Stomach (tissue), 9 donors: ENCODE measurements around the gene EWSR1. TPM values are rescaled to one million over a fixed set of nuclear protein-coding genes. Genes with fewer than 3 reads are reported as not detected.

ENCODE experiments used
- DNase-seq, 2 donors: peaks; one replicate each; pipeline versions ENCODE4 v3.0.0 to v3.0.0-alpha.2; 2013 to 2019
- H3K27ac ChIP-seq, 5 donors: fragments of 200-600 bp in 4 of 5; sonication (generic) in 4 of 5; one replicate each; pipeline ENCODE4 v1.5.1; 2013 to 2019; ENCODE audit warnings: mild to moderate bottlenecking in 1 of 5, moderate library complexity in 1 of 5
- H3K27me3 ChIP-seq, 3 donors: fragments of 200-600 bp; sonication (generic); one replicate each; pipeline ENCODE4 v1.5.1; 2017 to 2019; ENCODE audit warnings: mixed run types in 1 of 3
- H3K36me3 ChIP-seq, 4 donors: fragments of 200-600 bp; sonication (generic); 1 replicate in 3 of 4; 2 replicates in 1 of 4; pipeline ENCODE4 v1.5.1; 2016 to 2019
- H3K4me1 ChIP-seq, 4 donors: fragments of 200-600 bp; sonication (generic); one replicate each; pipeline ENCODE4 v1.5.1; 2016 to 2019
- H3K4me3 ChIP-seq, 4 donors: fragments of 200-600 bp; sonication (generic) in 3 of 4; one replicate each; pipeline ENCODE4 v1.5.1; 2016 to 2019; ENCODE audit warnings: mild to moderate bottlenecking in 1 of 4
- H3K9me3 ChIP-seq, 4 donors: fragments of 200-600 bp; sonication (generic); one replicate each; pipeline ENCODE4 v1.5.1; 2016 to 2019
- EP300 ChIP-seq: sonication (generic); formaldehyde crosslinking; IDR thresholded peaks from one replicate; pipeline ENCODE4 v1.6.1; 2017; ENCODE audit warnings: antibody characterized with exemption
- POLR2A ChIP-seq, 4 donors: fragments of 450-650 bp; IDR thresholded peaks; one replicate each; pipeline ENCODE4 v1.6.1; 2016; ENCODE audit warnings: antibody characterized with exemption in 4 of 4, control low read depth in 2 of 4, mild to moderate bottlenecking in 1 of 4, moderate library complexity in 1 of 4
- POLR2AphosphoS5 ChIP-seq, 3 donors: sonication (generic); formaldehyde crosslinking; IDR thresholded peaks; one replicate each; pipeline ENCODE4 v1.6.1; 2016; ENCODE audit warnings: antibody characterized with exemption in 3 of 3
- WGBS, 5 donors: extraction: QIAGEN DNeasy Blood & Tissue Kit in 3 of 5; methylation state at CpG; one replicate each; pipeline versions ENCODE4 v1.1.5 to v1.1.7; 2013 to 2018; 5-methylcytosine and 5-hydroxymethylcytosine counted together
- intact Hi-C: fragments of 100-400 bp; cut with DNase I; formaldehyde crosslinking; loops from one replicate; pipeline ENCODE4 v1.15.1; 2023; ENCODE audit warnings: low total_unique reads
- polyA plus RNA-seq, 3 donors: library from polyadenylated mRNA; stranded (reverse); fragments of 200-250 nt; gene quantifications; one replicate each; pipeline ENCODE4 v1.2.3, GENCODE V29; 2013
- total RNA-seq, 5 donors: library from RNA; depleted of rRNA; stranded (reverse); fragments of >200 nt; gene quantifications; one replicate each; pipeline versions ENCODE4 v1.1.0 to v1.2.3, GENCODE V29; 2014 to 2016
- TF ChIP-seq, protein P1 (sequence below), 7 experiments: fragments of 450-650 bp in 4 of 7; fragments of 200-600 bp in 3 of 7; sonication (generic) in 3 of 7; IDR thresholded peaks; one replicate each; pipeline ENCODE4 v1.5.1; 2016 to 2019; ENCODE audit warnings: antibody characterized with exemption in 7 of 7, control low read depth in 2 of 7, mild to moderate bottlenecking in 1 of 7
- donor health status: healthy with polysubstance abuse.
- donor health status: Bipolar disorder and iron deficiency.
- donor health status: healthy.

The EWSR1 gene
- total and polyA plus RNA-seq, 8 donors: 97.7 to 376 (median 161) TPM

DNA sequence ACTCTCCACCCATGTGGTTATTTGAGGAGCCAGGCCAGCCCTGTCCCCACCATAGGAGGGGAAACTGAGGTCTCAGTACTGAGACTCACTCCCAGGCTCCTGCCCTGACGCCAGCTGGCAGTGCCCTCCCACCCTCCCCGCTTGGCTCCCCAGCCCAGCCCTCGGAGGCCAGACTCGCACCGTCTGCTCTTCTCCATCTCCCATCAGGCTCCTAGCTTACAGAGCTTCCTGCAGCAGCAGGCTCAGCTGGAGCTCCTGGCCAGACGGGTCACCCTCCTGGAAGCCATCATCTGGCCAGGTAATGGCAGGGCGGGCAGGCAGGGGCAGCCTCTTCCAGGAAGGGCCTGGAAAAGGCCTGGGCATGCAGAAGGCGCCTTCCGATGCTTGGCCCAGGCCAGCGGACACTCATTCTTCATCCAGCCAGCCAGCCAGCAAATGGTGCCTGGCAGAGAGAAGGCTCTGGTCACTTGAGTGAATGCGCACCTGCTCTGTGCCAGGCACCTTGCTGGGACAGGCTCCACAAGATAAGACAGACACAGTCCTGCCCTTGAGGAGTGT, 12.9 kb upstream of the EWSR1 start:
- 86 to 100% (median 95%) methylated on average over 2 to 11 of the region's 11 CpGs for WGBS, 5 donors
- intact Hi-C loops: loop anchor here (10.0 kb wide), 2 partner anchors 190 to 400 kb away; partner anchors contain the start of gene C22orf31

DNA sequence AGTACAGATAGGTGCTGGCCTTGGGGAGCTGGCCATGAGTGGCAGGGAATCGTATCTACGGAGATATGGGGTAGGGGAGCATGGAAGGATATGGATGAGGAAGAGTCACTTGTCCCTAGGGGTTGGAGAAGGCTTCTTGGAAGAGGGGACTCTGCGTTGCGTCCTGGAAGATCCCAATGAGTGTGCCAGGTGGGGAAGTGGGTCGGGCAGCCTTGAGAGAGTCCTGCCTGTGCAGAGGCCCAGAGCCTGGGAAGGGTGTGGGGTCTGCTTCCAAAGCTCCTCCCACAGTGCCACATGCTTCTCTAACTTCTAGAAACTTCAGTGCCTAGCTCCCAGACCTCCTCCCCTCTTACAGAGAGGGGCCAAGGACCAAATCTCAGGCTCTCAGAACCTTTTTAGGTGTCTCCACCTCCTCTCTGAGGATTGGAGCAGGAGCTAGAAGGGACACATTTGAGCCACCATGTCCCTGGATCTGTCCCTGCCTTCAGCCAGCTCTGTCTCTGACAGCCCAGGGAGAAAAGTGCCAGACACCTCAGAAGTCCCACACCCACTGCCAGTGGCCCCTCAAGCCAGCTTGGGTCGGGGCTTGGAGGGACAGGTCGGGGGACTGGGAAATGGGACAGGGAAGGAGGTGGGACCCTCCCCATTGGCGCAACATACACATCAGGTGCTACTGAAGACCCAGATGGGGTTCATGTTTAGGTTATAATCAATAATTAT, 11.3 kb upstream of the EWSR1 start:
- Histone ChIP-seq H3K9me3 (no peaks in the 10 kb centered on the region), H3K27me3 (no peaks in the 10 kb centered on the region), H3K4me1 (no peaks in the 10 kb centered on the region), H3K4me3 (no peak overlapping the region), H3K36me3 (peaks cover 0 to 23% (median 19%) of the 10 kb centered on the region in 4 donors), H3K27ac (no peak overlapping the region)
- intact Hi-C loops: loop anchor here (10.0 kb wide), 2 partner anchors 192 to 402 kb away; partner anchors contain the start of gene C22orf31
- DNase-seq: no peak
- TF ChIP-seq EP300 (no peak), POLR2A (IDR thresholded peaks at IDR 0.05) (no peak), POLR2AphosphoS5 (IDR thresholded peaks at IDR 0.05) (no peak)
- TF ChIP-seq, protein P1, sequence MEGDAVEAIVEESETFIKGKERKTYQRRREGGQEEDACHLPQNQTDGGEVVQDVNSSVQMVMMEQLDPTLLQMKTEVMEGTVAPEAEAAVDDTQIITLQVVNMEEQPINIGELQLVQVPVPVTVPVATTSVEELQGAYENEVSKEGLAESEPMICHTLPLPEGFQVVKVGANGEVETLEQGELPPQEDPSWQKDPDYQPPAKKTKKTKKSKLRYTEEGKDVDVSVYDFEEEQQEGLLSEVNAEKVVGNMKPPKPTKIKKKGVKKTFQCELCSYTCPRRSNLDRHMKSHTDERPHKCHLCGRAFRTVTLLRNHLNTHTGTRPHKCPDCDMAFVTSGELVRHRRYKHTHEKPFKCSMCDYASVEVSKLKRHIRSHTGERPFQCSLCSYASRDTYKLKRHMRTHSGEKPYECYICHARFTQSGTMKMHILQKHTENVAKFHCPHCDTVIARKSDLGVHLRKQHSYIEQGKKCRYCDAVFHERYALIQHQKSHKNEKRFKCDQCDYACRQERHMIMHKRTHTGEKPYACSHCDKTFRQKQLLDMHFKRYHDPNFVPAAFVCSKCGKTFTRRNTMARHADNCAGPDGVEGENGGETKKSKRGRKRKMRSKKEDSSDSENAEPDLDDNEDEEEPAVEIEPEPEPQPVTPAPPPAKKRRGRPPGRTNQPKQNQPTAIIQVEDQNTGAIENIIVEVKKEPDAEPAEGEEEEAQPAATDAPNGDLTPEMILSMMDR (IDR thresholded peaks at IDR 0.05): no peak
- 83 to 93% (median 92%) methylated on average over 8 of the region's 8 CpGs for WGBS, 5 donors

More for the DNA sequence above, 12.9 kb upstream of the EWSR1 start:
- Histone ChIP-seq H3K36me3 (peaks cover 0 to 14% (median 11%) of the 10 kb centered on the region in 4 donors), H3K9me3 (no peaks in the 10 kb centered on the region), H3K27me3 (no peaks in the 10 kb centered on the region), H3K27ac (no peak overlapping the region), H3K4me1 (no peaks in the 10 kb centered on the region), H3K4me3 (no peak overlapping the region)
- TF ChIP-seq, protein P1 (IDR thresholded peaks at IDR 0.05): no peak
- TF ChIP-seq POLR2AphosphoS5 (IDR thresholded peaks at IDR 0.05) (no peak), POLR2A (IDR thresholded peaks at IDR 0.05) (no peak), EP300 (no peak)
- DNase-seq: no peak

DNA sequence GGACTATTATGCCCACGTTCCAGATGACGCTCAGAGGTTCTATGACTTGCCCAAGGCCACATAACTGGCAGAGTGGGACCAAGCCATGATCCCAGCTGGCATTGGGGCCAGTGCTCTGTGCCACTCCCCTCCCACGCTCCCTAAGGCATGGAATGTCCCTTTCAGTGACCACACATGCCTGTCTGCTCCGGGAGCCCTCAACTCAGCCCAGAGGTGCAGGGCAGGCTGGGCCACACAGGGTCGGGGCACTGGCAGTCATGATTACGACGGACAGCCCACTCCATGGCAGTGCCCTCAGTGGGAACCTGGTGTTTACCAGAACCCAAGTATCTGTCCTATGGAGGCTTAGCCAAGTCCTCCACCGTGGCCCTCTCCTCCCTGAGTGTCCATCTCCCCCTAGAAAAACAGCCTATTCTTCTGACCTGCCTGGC, 10.3 kb upstream of the EWSR1 start:
- TF ChIP-seq EP300 (no peak), POLR2AphosphoS5 (IDR thresholded peaks at IDR 0.05) (no peak), POLR2A (IDR thresholded peaks at IDR 0.05) (no peak)
- TF ChIP-seq, protein P1 (IDR thresholded peaks at IDR 0.05): no peak
- WGBS, 5 donors: 71 to 78% (median 75%) methylated on average over 2 to 8 of the region's 8 CpGs
- Histone ChIP-seq H3K9me3 (no peaks in the 10 kb centered on the region), H3K4me3 (no peak overlapping the region), H3K27ac (no peak overlapping the region), H3K27me3 (no peaks in the 10 kb centered on the region), H3K4me1 (no peaks in the 10 kb centered on the region), H3K36me3 (peaks cover 0 to 23% (median 19%) of the 10 kb centered on the region in 4 donors)
- intact Hi-C loops: loop anchor here (10.0 kb wide), 2 partner anchors 193 to 403 kb away; partner anchors contain the start of gene C22orf31
- DNase-seq: no peak

DNA sequence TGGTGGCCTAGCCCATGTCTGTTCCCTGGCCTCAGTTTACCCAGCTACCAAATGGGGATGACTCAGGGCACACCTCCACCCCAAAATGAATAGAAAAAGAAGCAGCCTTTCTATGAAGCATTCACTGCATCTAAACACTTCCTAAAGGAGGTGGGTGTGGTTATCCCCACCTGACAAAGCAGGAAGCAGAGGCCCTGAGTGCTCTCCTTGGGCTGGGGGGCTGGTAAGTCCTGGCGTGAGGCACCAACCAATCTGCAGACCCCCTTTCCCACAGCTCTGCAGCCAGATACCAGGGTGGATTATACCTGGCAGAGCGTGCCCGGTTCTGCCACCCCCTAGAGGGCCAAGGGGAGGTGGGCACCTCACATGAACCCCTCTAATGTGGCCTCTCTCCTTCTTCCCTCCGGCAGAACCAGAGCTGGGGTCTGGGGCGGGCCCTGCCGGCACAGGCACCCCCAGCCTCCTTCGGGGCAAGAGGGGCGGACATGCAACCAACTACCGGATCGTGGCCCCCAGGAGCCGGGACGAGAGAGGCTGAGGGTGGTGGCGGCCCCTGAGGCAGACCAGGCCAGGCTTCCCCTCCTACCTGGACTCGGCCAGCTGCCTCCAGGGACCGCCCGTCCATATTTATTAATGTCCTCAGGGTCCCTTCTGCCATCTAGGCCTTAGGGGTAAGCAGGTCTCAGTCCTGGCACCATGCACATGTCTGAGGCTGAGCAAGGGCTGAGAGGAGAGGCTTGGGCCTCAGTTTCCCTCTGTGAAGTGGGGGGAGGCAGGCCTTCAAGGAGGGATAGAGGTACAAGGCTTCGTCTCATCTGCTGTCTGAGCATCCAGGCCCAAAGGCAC, 9.4 kb upstream of the EWSR1 start:
- WGBS, 5 donors: 89 to 95% (median 93%) methylated on average over 3 to 17 of the region's 17 CpGs
- intact Hi-C loops: loop anchor here (10.0 kb wide), 2 partner anchors 194 to 404 kb away; partner anchors contain the start of gene C22orf31
- DNase-seq: no peak
- peaks cover 0 to 25% (median 22%) of the 10 kb centered on the region in 4 donors for H3K36me3 ChIP-seq
- no peak overlapping the region for H3K27ac ChIP-seq
- H3K9me3 ChIP-seq: no peaks in the 10 kb centered on the region
- TF ChIP-seq EP300 (no peak), POLR2AphosphoS5 (IDR thresholded peaks at IDR 0.05) (no peak)
- TF ChIP-seq, protein P1 (IDR thresholded peaks at IDR 0.05): no peak
- H3K27me3 ChIP-seq: no peaks in the 10 kb centered on the region
- no peak overlapping the region for H3K4me3 ChIP-seq
- H3K4me1 ChIP-seq: no peaks in the 10 kb centered on the region
